DMS153 treated with DMSO at 0.1 percent for 48 hours (cell line): Measurements from ENCODE around the gene IKZF1.

Source experiments
- DNase-seq: peaks from one replicate; lab custom pipeline; 2025; ENCODE audit not compliant: unreplicated experiment; lab: John Stamatoyannopoulos, UW

IKZF1 gene

DNA sequence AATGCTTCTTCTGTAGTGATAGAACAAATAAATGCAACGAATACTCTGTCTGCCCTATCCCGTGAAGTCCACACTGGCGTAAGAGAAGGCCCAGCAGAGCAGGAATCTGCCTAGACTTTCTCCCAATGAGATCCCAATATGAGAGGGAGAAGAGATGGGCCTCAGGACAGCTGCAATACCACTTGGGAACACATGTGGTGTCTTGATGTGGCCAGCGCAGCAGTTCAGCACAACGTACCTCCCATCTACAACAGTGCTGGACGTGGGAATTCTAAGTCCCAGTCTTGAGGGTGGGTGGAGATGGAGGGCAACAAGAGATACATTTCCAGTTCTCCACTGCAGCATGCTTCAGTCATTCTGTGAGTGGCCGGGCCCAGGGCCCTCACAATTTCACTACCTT, 99.9 kb downstream of the IKZF1 start:
- DNase-seq: no peak

GRCh38 chr7:50405221-50405620, 100.7 kb downstream of the IKZF1 start:
- DNase-seq: no peak

GRCh38 chr7:50406935-50407334, 102.4 kb downstream of the IKZF1 start:
- no peak for DNase-seq

GRCh38 chr7:50409856-50410745, 105.6 kb downstream of the IKZF1 start:
- no peak for DNase-seq

DNA sequence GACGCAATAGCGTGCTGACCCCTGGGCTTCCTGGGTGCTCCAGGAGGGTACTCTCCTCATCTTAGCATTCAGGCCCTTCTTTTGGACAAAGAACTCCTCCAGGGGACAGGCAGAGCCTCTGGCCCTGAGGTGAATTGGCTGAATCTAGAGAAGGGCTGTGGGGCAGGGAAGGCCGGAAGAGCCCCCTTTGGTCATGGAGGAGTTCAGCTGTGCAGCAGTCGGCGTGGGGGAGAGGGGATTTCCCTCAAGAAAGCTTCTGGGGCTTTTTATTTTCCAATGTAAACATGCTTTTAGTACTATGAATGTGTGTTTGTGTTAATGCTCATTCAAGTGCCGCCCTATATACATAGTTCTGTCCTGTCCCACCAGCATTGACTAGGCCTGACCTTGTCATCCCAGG, 106.8 kb downstream of the IKZF1 start:
- no peak for DNase-seq

DNA sequence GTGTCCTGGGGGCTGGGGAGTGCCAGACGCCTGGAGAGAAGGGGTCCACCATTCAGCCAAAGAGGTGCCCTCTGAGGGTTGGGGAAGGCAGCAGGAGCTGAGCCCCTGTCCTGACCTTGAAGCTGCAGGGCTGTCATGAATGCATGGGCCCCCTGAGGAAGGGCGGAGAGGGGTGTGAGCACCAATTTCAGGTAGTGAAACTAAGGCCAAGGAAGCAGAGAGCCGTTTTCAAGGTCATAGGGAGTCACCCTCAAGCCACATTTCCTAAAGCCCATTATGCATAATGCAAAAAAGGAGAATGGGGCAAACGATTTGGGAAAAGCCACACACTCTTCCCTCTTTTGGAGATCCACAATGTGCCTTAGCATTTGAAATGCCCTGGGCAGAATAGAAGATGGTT, 108.5 kb downstream of the IKZF1 start:
- DNase-seq: no peak

- DNase-seq: no peak
Measured at GRCh38 chr7:50413561-50413960, 109.0 kb downstream of the IKZF1 start.

GRCh38 chr7:50415844-50416364, 111.4 kb downstream of the IKZF1 start:
- DNase-seq: no peak

DNA sequence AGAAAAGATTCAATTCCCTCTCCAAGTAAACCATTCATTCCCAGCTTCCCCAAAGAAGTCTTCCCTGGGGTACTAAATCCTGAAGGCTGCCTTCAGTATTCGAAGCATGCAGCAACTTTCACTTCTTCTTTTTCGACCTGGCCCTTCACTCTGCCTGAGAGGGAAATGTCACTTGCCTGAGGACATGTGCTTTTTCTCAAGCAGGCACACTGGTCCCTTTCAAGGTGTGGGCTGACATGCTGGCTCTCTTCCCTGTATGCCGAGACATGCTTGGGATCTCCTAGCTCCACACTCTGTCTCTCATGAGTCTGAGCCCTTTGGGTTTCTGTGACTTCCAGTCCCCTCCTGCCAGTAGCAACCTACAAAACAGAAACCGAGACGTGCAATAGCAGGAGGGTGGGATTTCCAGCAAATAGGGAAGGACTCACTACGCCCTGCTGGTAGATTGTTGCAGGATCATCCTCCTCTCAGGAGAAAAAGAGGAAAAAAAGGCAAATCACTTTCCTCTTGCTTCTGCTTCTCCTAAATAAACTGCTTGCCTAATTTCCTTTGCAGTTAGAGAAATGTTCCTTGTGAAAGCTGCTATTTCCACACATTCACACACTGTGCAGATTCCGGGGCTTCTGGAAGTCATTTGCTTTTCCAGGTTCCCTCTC, 112.1 kb downstream of the IKZF1 start:
- DNase-seq: no peak

DNA sequence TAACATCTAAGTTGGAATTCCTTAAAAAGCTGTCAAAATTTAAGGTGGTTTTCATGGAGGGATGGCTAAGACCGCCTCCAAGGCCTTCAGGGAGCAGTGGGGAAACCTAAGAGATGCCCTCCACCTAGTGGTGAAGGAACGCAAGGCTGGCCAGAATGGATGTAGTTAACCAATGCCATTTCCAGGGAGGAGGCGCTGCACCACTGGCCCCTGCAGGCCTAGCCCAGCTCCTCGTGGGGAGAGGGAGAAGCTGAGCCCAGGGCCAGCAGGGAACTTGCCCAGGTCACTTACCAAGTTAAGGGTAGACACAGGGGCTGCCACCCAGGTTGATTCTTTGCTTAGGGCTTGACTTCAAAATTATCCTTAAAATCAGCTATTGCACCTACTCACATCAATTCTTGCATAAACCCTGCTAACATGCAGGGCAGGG, 113.6 kb downstream of the IKZF1 start:
- peak; percentile 84 for DNase-seq

DNA sequence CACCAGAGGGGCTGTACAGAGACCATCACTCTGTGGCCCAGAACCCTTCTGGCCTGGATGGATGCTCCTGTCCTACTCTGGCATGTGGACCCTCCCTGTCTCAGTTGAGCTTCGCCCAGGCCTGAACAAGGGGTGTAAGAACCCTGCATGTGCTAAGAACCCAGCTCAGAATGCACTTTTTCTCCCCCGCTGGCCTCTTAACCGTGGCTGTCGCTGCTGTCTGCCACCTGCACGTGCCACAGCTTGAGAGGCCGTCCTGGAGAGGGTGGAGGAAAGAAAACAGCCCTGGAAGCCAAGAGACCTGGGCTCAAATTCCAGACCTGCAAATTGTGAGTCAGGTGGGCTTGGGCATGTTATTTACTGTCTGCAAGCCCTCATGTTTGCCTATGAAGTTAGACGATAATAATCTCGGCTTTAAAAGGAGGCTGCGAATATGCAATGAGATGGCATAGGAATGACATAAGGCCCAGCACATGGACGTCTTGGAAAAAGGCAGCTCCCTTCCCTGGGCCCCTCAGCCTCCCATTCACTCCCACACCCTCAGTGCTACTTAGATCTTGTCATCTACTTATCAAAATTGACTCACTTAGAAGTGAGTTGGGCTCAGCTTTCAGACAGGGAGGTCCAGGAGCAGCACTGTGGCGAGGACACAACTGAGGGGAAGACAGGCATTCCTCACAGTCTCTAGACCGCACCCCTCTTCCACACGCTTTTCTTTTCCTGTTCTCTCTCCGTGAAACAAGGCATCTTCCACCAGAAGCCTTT, 114.2 kb downstream of the IKZF1 start:
- DNase-seq: no peak

- no peak for DNase-seq
Measured at GRCh38 chr7:50421043-50421442, 116.5 kb downstream of the IKZF1 start.

GRCh38 chr7:50422858-50423257, 118.3 kb downstream of the IKZF1 start:
- no peak for DNase-seq

- DNase-seq: no peak
Measured at GRCh38 chr7:50423860-50424259, 119.3 kb downstream of the IKZF1 start.

GRCh38 chr7:50425318-50425717, 120.8 kb downstream of the IKZF1 start:
- DNase-seq: no peak

GRCh38 chr7:50426280-50427045, 121.9 kb downstream of the IKZF1 start:
- DNase-seq: no peak

- no peak for DNase-seq
Measured at GRCh38 chr7:50427518-50427917, 123.0 kb downstream of the IKZF1 start.

DNA sequence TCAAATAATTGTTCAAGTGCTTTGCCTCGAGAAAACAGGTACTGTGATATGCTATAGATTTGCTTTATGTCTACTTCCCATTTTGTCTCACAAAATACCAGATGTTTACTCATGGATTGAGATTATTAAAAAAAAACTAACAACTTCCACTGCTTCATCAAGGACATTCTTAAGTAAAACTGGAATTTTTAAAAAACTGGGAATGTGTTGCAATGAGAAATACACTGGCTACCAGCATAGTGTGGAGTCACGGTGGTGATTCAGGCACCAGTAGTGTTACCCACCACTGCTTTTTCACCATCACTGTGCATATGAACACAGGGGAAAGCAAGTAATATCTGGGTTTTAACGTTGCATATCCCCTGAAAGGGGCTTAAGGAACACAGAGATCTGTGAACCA, 124.4 kb downstream of the IKZF1 start:
- DNase-seq: no peak

DNA sequence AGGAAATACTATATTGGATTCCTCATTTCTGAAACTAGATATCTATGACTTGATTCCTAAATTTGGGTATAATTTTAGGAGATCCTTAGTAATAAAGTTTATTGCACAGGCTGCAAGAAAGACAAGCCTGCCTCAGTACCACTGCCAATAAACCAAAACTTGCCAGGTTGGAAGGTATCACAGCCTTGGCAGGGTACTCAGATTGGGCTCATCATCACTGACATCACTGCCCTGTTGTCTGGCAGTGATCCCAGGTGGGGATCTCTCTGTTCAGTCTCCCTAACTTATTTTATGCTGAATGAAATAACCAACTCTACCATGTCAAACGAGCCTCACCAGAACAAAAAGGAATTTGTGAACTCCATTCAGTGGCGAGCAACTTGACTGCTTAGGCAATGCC, 126.8 kb downstream of the IKZF1 start:
- DNase-seq: no peak

DNA sequence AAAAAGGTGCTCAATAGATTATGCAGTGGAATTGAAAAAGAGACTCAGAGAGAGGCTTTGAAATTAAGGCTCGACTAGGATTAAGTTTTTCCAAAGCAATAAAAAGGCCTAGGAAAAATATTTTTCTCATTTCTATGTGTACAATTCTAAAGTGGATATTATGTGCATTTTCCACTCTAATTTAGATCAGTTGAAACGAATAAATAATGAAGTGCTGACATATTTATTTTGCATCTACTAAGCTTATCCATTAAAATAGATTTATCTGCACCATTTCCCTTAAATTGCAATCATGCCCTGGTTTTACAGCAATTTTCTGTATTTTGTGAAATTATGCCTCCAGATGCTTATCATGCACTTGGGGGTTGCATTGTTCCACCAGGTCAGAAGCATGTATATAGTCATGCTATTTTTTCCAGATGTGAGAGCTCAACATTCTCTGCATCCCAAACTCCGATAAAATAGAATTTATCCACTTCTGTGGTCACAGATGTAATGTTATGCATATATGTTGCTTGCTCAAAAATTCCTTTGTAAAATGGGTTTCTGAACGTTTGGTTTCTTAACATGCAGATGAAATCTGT, 127.3 kb downstream of the IKZF1 start:
- no peak for DNase-seq
